Thyroid gland (tissue), 4 donors: Measurements from ENCODE around the gene FHOD3.

Source experiments
- POLR2A ChIP-seq, 2 donors: fragments of 450-650 bp; IDR thresholded peaks; one replicate each; pipeline ENCODE4 v1.6.1; 2017; ENCODE audit warnings: antibody characterized with exemption in 2 of 2, mild to moderate bottlenecking in 2 of 2, moderate library complexity in 1 of 2
- TF ChIP-seq, protein P1 (sequence below), 6 experiments: fragments of 200-600 bp in 3 of 6; fragments of 450-650 bp in 3 of 6; sonication (generic) in 3 of 6; IDR thresholded peaks; one replicate each; pipeline ENCODE4 v1.5.1; 2016 to 2019; ENCODE audit warnings: antibody characterized with exemption in 6 of 6, mild to moderate bottlenecking in 2 of 6, inconsistent platforms in 1 of 6, moderate library complexity in 1 of 6

DNA sequence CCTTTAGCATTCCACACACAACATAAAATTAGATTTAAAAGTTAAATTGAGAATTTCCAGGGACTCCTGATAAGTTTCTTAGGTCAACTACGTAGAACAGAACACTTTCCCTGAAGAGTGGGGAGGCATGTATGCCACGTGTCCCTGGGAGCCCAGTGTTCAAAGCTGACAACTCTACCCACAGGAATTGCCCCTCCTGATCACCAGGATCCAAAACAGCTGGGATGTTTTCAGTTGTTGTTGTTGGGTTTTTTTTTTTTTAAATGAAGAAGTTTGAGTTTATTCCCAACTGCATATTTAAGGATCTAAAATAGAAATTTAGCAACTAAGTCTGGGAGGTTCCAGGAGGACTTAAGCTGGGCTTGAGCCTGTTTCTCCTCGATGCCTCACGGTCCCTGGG is 430.8 kb downstream of the FHOD3 start:
- TF ChIP-seq, protein P1, sequence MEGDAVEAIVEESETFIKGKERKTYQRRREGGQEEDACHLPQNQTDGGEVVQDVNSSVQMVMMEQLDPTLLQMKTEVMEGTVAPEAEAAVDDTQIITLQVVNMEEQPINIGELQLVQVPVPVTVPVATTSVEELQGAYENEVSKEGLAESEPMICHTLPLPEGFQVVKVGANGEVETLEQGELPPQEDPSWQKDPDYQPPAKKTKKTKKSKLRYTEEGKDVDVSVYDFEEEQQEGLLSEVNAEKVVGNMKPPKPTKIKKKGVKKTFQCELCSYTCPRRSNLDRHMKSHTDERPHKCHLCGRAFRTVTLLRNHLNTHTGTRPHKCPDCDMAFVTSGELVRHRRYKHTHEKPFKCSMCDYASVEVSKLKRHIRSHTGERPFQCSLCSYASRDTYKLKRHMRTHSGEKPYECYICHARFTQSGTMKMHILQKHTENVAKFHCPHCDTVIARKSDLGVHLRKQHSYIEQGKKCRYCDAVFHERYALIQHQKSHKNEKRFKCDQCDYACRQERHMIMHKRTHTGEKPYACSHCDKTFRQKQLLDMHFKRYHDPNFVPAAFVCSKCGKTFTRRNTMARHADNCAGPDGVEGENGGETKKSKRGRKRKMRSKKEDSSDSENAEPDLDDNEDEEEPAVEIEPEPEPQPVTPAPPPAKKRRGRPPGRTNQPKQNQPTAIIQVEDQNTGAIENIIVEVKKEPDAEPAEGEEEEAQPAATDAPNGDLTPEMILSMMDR (IDR thresholded peaks at IDR 0.05): no peak
- no peak for TF ChIP-seq POLR2A (IDR thresholded peaks at IDR 0.05)
